HG02588 (cell line): ENCODE measurements around the gene SPAG9.
A peak's percentile ranks its signal among the peaks of the same experiment; 100 is the strongest.
"Not testable (repeated sequence)": the region's sequence is repeated elsewhere in the genome, so short reads cannot be mapped to it uniquely, and the experiment has no call there.

Experiments
- ATAC-seq: cut with Tn5 transposase; IDR thresholded peaks from one replicate; pipeline ENCODE4 v1.9.1; 2021; ENCODE audit warnings: mild to moderate bottlenecking, moderate library complexity; ENCODE audit not compliant: unreplicated experiment

The SPAG9 gene

DNA sequence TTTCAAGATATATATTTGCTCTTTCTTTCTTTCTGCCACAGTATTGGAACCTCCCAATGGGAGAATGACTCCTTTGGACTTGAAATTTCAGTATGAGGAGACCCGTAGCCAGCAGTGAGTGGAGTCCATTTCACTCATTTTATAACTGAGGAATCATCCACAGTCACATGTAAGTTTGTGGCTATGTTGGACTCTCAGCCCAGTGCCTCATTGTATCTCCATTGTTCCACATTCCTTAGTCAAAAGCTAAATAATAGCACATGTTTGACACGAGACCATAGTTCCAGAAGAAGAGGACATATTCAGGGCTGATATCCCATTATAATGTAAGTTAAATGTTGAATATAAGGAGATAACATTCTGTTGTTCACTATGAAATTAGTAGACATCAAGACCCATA is 12.7 kb upstream of the SPAG9 start:
- ATAC-seq: no peak

DNA sequence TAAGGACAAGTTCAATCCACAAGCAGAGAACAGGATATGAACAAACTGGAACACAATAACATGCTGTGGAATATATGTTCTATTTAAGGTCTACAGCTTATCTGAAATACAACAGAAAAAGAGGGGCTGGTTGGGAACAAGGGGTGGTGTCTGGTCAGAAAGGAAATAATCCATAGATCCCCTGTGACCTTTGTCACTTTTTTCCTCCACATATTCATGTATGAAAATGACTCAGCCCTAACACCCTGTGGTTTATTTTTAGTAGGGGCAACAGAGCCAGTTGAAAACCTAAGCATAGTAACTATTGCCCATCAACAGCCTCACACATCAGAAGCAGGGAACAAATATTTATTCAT is 12.3 kb upstream of the SPAG9 start:
- ATAC-seq: no peak

DNA sequence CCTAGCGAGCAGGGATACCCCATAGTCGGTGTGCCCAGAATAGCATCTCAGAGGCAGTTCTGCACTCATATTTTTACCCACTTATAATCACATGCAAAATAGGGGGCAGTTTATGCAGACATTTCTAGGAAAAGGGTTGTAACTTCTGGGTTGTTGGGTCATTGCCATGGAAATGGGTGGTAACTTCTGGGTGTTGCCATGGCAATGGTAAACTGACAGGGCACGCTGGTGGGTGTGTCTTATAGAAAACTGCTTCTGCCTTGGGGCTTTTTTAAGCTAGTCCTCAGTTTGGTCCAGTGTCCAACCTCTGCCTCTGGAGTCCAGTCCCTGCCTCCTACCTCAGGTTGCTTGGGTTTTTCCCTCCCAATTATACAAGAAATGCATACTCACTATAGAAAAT is 7.4 kb upstream of the SPAG9 start:
- ATAC-seq: no peak

DNA sequence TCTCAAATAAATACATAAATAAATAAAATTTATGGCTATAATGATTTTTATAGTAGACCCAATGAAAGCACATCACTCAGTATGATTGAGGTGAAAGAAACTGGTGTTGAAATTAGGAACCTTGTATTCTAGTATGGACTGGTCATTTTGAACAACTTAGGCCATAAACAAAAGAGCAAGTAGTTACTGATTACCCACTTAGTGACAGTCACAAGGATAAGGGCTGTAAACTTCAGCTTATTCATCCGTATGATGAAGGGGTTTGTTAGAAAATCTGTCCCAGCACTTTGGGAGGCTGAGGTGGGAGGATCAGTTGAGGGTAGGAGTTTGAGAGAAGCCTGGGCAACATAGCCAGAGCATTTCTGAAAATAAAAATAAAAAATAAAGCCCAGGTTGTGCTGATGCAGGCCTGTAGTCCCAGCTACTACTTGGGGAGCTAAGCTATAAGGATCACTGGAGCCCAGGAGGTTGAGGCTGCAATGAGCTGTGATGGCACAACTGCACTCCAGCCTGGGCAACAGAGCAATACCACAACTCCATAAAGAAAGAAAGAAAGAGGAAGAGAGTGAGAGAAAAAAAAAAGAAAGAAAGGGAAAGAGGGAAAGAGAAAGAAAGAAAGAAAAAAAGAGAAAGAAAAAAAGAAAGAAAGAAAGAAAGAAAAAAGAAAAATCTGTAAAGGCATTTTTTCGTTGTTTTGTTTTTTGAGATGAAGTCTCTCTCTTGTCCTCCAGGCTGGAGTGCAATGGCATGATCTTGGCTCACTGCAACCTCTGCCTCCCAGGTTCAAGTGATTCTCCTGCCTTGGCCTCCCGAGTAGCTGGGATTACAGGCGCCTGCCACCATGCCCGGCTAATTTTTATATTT is 4.2 kb upstream of the SPAG9 start:
- ATAC-seq: no peak

DNA sequence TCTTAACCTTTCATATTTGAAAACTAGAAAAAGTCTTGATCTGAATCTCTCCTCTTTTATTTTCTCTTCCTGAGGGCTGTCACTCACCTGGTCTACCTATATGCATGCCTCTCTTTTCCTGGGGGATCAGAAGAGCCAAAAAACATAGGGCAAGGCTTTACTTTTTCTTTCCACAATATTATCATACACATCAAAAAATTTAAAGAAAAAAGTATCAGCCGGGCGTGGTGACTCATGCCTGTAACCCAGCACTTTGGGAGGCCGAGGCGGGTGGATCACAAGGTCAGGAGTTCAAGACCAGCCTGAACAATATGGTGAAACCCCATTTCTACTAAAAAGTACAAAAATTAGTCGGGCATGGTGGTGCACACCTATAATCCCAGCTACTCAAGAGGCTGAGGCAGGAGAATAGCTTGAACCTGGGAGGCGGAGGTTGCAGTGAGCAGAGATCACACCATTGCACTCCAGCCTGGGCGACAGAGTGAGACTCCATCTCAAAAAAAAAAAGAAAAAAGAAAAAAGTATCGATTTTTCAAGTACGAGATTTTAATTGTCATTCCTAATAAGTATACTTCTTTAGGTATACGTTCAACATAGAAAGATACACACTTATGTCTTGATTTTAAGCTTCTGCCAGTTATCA is 1.9 kb upstream of the SPAG9 start:
- not testable (repeated sequence) for ATAC-seq

DNA sequence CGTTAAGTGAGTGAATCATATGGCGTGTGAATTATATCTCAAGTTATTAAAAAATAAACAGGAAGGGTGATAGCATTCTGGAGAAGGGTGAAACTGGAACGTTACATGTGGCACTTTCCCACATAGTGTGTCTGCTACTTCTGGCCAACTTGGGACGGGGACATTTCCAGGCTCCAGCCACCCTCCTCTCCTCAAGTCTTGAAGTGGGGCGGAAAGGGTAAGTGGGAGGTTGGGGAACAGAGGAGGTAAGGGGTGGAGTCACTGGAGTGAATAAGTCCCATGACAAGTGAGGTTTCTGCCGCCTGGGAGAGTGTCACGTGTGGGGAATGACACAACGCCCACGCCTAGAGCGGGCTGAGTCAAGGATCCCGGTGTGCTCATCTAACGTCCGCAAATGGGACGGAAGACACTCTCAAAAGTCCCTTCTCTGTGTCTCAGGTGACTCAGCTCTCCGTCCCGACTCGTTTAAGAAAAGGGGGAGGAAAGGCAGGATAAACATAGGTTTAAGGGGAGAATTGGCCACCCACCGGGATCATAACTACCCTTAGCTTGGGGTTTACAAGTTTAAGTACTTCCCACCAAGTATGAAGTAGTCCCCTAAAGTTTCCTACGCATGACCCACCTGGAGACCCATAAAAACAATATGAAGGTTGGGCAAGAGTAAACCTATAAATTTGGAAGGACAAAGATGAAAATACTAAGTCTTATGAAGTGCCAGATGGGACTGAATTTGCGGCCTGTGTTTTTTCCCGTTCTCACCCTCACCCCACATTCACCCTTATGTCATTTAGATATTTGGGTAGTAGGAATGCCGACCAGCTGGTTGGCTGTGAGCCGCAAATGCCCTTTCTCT is 1.2 kb upstream of the SPAG9 start:
- peak; percentile 34 for ATAC-seq

GRCh38 chr17:51120357-51120738 is 320 bp downstream of the SPAG9 start:
- peak; percentile 23 for ATAC-seq

GRCh38 chr17:51119415-51120356 is 982 bp downstream of the SPAG9 start:
- ATAC-seq: peak; percentile 8

- ATAC-seq: no peak
These were observed 2.1 kb downstream of the SPAG9 start for GRCh38 chr17:51118330-51119195.

- no peak for ATAC-seq
These were observed 5.5 kb downstream of the SPAG9 start for GRCh38 chr17:51115179-51115578.

DNA sequence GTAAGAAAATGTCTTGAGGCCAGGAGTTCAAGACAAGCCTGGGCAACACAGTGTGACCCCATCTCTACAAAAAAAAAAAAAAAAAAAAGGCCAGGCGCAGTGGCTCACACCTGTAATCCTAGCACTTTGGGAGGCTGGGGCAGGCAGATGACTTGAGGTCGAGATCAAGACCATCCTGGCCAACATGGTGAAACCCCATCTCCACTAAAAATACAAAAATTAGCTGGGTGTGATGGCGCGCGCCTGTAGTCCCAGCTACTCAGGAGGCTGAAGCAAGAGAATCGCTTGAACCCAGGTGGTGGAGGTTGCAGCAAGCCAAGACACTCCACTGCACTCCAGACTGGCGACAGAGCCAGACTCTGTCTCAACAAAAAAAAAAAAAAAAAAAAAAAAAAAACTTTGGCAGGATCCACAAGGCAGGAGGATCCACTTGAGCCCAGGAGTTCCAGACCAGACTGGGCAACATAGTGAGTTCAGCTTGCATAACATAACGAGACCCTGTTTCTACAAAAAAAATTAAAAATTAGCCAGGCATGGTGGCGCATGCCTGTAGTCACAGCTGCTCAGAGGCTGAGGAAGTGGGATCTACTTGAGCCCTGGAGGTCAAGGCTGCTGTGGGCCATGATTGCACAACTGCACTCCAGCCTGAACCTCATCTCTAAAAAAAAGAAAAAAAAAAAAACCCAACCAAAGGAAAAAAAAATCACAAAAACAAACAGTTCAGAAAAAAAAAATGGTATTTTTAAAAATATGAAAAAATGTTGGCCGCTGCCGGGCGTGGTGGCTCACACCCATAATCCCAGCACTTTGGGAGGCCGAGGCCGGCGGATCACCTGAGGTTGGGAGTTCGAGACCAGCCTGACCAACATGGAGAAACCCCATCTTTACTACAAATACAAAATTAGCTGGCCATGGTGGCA is 8.1 kb downstream of the SPAG9 start:
- ATAC-seq: not testable (repeated sequence)

GRCh38 chr17:51107778-51108177 is 12.9 kb downstream of the SPAG9 start:
- ATAC-seq: no peak

DNA sequence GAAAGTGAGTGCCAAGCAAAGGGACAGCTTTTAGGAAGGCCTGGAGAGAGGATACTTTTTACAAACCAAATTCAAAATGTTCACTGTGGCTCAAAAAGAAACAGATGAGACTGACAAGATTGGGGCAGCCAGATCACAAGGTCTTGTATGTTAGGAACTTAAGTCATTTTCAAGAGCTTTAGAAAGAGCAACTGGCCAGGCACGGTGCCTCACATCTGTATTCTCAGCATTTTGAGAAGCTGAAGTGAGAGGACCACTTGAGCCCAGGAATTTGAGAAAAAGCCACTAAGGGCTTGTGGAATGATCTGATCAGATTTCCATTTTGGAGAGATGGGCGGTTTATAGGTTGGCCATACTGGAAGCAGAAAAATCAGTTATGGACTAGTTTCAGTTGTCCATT is 17.2 kb downstream of the SPAG9 start:
- ATAC-seq: no peak

- no peak for ATAC-seq
These were observed 17.6 kb downstream of the SPAG9 start for GRCh38 chr17:51103050-51103449.

- no peak for ATAC-seq
These were observed 22.8 kb downstream of the SPAG9 start for GRCh38 chr17:51097708-51098446.

- ATAC-seq: no peak
These were observed 29.0 kb downstream of the SPAG9 start for GRCh38 chr17:51091635-51092034.

DNA sequence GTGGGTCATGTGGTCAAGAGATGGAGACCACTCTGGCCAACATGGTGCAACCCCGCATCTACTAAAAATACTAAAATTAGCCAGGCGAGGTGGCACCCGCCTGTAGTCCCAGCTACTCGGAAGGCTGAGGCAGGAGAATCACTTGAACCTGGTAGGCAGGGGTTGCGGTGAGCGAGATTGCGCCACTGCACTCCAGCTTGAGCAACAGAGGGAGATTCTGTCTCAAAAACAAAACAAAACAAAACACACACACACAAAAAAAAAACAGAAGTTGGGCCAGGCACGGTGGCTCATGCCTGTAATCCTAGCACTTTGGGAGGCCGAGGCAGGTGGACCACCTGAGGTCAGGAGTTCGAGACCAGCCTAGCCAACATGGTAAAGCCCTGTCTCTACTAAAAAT is 31.8 kb downstream of the SPAG9 start:
- ATAC-seq: not testable (repeated sequence)

- no peak for ATAC-seq
These were observed 32.4 kb downstream of the SPAG9 start for GRCh38 chr17:51088287-51088686.
